HepG2 (cell line): ENCODE data around the gene NIP7.

Experiments used
- MXD3 ChIP-seq: IDR thresholded peaks from 2 replicates; pipeline ENCODE4 v1.6.1; 2016; ENCODE audit warnings: mild to moderate bottlenecking, missing biosample characterization, missing genetic modification reagents
- RFX3 ChIP-seq: IDR thresholded peaks from 2 replicates; pipeline ENCODE4 v1.6.1; 2016; ENCODE audit warnings: missing biosample characterization, missing genetic modification reagents
- SIN3A ChIP-seq: IDR thresholded peaks from 2 replicates; pipeline ENCODE4 v1.6.1; 2011; ENCODE audit warnings: low read depth, mild to moderate bottlenecking, control low read depth, low read length, borderline replicate concordance
- TFAP4 ChIP-seq: sonication (generic); IDR thresholded peaks from 2 replicates; pipeline ENCODE4 v1.6.1; 2016; ENCODE audit warnings: low read depth, borderline replicate concordance
- ZSCAN21 ChIP-seq: sonication (generic); formaldehyde crosslinking; IDR thresholded peaks from 2 replicates; pipeline ENCODE4 v1.8.0; 2022; ENCODE audit warnings: mild to moderate bottlenecking, missing genetic modification reagents, moderate library complexity, borderline replicate concordance
- TF ChIP-seq, protein P1 (sequence below): sonication (generic); formaldehyde crosslinking; IDR thresholded peaks from 2 replicates; pipeline ENCODE4 v1.5.0; 2020; ENCODE audit warnings: mild to moderate bottlenecking, missing genetic modification reagents, moderate library complexity
- TF ChIP-seq, protein P2 (sequence below): sonication (generic); formaldehyde crosslinking; conservative IDR thresholded peaks from 2 replicates; pipeline ENCODE4 v1.8.1; 2023; ENCODE audit warnings: missing genetic modification reagents

DNA sequence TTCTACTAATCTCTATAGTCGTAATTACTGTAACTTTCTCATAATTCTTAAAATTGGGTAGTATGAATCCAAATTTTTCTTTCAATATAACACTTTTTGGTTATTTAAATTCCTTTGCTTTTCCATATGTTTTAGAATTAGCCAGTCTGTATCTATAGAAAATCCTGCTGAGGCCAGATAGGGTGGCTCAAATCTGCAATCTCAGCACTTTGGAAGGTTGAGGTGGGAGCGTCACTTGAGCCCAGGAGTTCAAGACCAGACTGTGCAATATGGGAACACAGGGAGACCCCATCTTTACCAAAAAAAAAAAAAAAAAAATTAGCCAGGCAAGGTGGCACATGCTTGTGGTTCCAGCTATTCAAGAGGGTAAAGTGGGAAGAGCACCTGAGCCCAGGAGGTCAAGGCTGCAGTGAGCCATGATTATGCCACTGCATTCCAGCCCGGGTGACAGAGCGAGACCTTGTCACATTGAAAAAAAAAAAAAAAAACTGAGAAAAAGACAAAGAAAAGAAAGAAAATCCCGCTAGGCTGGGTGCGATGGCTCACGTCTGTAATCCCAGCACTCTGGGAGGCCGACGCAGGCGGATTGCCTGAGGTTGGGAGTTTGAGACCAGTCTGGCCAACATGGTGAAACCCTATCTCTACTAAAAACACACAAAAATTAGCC lies 37.0 kb downstream of the NIP7 start:
- TF ChIP-seq RFX3 (CRISPR knock-in tag) (no peak), ZSCAN21 (CRISPR knock-in tag) (no peak), MXD3 (no peak), TFAP4 (no peak), SIN3A (no peak)
- TF ChIP-seq, protein P1, sequence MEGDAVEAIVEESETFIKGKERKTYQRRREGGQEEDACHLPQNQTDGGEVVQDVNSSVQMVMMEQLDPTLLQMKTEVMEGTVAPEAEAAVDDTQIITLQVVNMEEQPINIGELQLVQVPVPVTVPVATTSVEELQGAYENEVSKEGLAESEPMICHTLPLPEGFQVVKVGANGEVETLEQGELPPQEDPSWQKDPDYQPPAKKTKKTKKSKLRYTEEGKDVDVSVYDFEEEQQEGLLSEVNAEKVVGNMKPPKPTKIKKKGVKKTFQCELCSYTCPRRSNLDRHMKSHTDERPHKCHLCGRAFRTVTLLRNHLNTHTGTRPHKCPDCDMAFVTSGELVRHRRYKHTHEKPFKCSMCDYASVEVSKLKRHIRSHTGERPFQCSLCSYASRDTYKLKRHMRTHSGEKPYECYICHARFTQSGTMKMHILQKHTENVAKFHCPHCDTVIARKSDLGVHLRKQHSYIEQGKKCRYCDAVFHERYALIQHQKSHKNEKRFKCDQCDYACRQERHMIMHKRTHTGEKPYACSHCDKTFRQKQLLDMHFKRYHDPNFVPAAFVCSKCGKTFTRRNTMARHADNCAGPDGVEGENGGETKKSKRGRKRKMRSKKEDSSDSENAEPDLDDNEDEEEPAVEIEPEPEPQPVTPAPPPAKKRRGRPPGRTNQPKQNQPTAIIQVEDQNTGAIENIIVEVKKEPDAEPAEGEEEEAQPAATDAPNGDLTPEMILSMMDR (CRISPR knock-in tag) = no peak
- TF ChIP-seq, protein P2, sequence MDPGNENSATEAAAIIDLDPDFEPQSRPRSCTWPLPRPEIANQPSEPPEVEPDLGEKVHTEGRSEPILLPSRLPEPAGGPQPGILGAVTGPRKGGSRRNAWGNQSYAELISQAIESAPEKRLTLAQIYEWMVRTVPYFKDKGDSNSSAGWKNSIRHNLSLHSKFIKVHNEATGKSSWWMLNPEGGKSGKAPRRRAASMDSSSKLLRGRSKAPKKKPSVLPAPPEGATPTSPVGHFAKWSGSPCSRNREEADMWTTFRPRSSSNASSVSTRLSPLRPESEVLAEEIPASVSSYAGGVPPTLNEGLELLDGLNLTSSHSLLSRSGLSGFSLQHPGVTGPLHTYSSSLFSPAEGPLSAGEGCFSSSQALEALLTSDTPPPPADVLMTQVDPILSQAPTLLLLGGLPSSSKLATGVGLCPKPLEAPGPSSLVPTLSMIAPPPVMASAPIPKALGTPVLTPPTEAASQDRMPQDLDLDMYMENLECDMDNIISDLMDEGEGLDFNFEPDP (CRISPR knock-in tag) = no peak
